Neuronal stem cell (in vitro differentiated cells): Measurements from ENCODE around the gene ELP6.
"Not testable (repeated sequence)": the region's sequence is repeated elsewhere in the genome, so short reads cannot be mapped to it uniquely, and the experiment has no call there.

Experiments used
- DNase-seq: peaks from one replicate; pipeline ENCODE4 v3.0.0-alpha.2; 2013; ENCODE audit warnings: low spot score
- H2AFZ ChIP-seq: one replicate; pipeline ENCODE4 v1.6.1; 2013; ENCODE audit warnings: mild to moderate bottlenecking, low read length, inconsistent platforms
- H2AK5ac ChIP-seq: 2 replicates; pipeline ENCODE4 v1.6.1; 2013; ENCODE audit warnings: low read depth, mild to moderate bottlenecking, inconsistent platforms, low read length, moderate library complexity, mixed read lengths
- H2BK120ac ChIP-seq: 2 replicates; pipeline ENCODE4 v1.6.1; 2013; ENCODE audit warnings: low read depth, mild to moderate bottlenecking, inconsistent platforms, low read length, moderate library complexity, mixed read lengths
- H2BK12ac ChIP-seq: one replicate; pipeline ENCODE4 v1.6.1; 2013; ENCODE audit warnings: low read length, inconsistent platforms
- H2BK15ac ChIP-seq: 2 replicates; pipeline ENCODE4 v1.6.1; 2013; ENCODE audit warnings: mild to moderate bottlenecking, low read length, inconsistent platforms, mixed read lengths
- H2BK5ac ChIP-seq: one replicate; pipeline ENCODE4 v1.6.1; 2013; ENCODE audit warnings: inconsistent platforms, mild to moderate bottlenecking, low read length, moderate library complexity
- H3K14ac ChIP-seq: one replicate; pipeline ENCODE4 v1.6.1; 2013; ENCODE audit warnings: low read length, inconsistent platforms
- H3K18ac ChIP-seq: 2 replicates; pipeline ENCODE4 v1.6.1; 2013; ENCODE audit warnings: low read length, inconsistent platforms
- H3K23ac ChIP-seq: 2 replicates; pipeline ENCODE4 v1.6.1; 2013; ENCODE audit warnings: low read depth, mild to moderate bottlenecking, mixed read lengths, low read length, inconsistent platforms; ENCODE audit not compliant: poor library complexity
- H3K27ac ChIP-seq: replicated peaks from 3 replicates; pipeline ENCODE4 v1.5.1; 2013; ENCODE audit warnings: low read length, inconsistent platforms
- H3K27me3 ChIP-seq, 3 experiments: 2 replicates each; pipeline ENCODE4 v1.6.1; 2013; ENCODE audit warnings: low read length in 3 of 3, mild to moderate bottlenecking in 2 of 3, inconsistent platforms in 1 of 3, low read depth in 1 of 3, mixed read lengths in 1 of 3, moderate library complexity in 1 of 3; ENCODE audit not compliant: control insufficient read depth in 3 of 3, insufficient read depth in 3 of 3
- H3K36me3 ChIP-seq, 2 donors: replicated peaks in 1 of 2; 2 replicates each; pipeline ENCODE4 v1.6.1; 2013; ENCODE audit warnings: low read length in 2 of 2; ENCODE audit not compliant: control insufficient read depth in 2 of 2, insufficient read depth in 2 of 2
- H3K4ac ChIP-seq: 2 replicates; pipeline ENCODE4 v1.6.1; 2013; ENCODE audit warnings: inconsistent platforms, mild to moderate bottlenecking, low read length, moderate library complexity
- H3K4me1 ChIP-seq, 2 donors: 1 replicate in 1 of 2; 2 replicates in 1 of 2; pipeline ENCODE4 v1.6.1; 2013; ENCODE audit warnings: low read length in 2 of 2, low read depth in 1 of 2; ENCODE audit not compliant: control insufficient read depth in 2 of 2, insufficient read depth in 1 of 2
- H3K4me2 ChIP-seq: one replicate; pipeline ENCODE4 v1.6.1; 2013; ENCODE audit warnings: mild to moderate bottlenecking, low read length, inconsistent platforms; ENCODE audit not compliant: insufficient read depth, poor library complexity, severe bottlenecking
- H3K4me3 ChIP-seq, 2 donors: 2 replicates each; pipeline ENCODE4 v1.5.1; 2013; ENCODE audit warnings: low read length in 2 of 2, mild to moderate bottlenecking in 2 of 2, inconsistent platforms in 1 of 2, moderate library complexity in 1 of 2
- H3K79me1 ChIP-seq: one replicate; pipeline ENCODE4 v1.6.1; 2013; ENCODE audit warnings: low read depth, mild to moderate bottlenecking, inconsistent platforms, low read length, moderate library complexity
- H3K9ac ChIP-seq: one replicate; pipeline ENCODE4 v1.6.1; 2013; ENCODE audit warnings: mild to moderate bottlenecking, low read depth, low read length, inconsistent platforms; ENCODE audit not compliant: poor library complexity
- H3K9me3 ChIP-seq, 2 donors: replicated peaks in 1 of 2; 2 replicates each; pipeline versions ENCODE3 to v1.6.1; 2013; ENCODE audit warnings: low read length in 2 of 2, mild to moderate bottlenecking in 2 of 2, inconsistent platforms in 1 of 2, low read depth in 1 of 2, mixed read lengths in 1 of 2, moderate library complexity in 1 of 2; ENCODE audit not compliant: control insufficient read depth in 2 of 2, insufficient read depth in 1 of 2
- H4K8ac ChIP-seq: one replicate; pipeline ENCODE4 v1.6.1; 2013; ENCODE audit warnings: low read depth, mild to moderate bottlenecking, inconsistent platforms, low read length, moderate library complexity
- H4K91ac ChIP-seq: one replicate; pipeline ENCODE4 v1.6.1; 2013; ENCODE audit warnings: low read length, low read depth, mild to moderate bottlenecking, inconsistent platforms; ENCODE audit not compliant: poor library complexity
- WGBS, 2 donors: extraction: QIAGEN DNeasy Blood & Tissue Kit; methylation state at CpG; one replicate each; pipeline ENCODE4 v1.1.7; 2013; ENCODE audit warnings: missing lambda C conversion rate in 2 of 2, mixed read lengths in 1 of 2; ENCODE audit not compliant: insufficient read length in 2 of 2, insufficient replicate concordance in 1 of 2; ENCODE audit errors: extremely low coverage in 2 of 2; 5-methylcytosine and 5-hydroxymethylcytosine counted together

The ELP6 gene

GRCh38 chr3:47487265-47487664 is 26.2 kb downstream of the ELP6 start:
- Histone ChIP-seq H2AK5ac (no peak overlapping the region), H3K4ac (no peak overlapping the region), H3K4me1 (peaks cover 0 to 3% of the 10 kb centered on the region in 2 donors), H3K27ac (no peak overlapping the region), H3K9ac (no peak overlapping the region), H3K4me3 (no peak overlapping the region), H2BK12ac (no peak overlapping the region), H3K36me3 (peaks cover 0 to 25% of the 10 kb centered on the region in 2 donors), H3K18ac (no peak overlapping the region), H2BK5ac (no peak overlapping the region), H3K14ac (no peak overlapping the region), H3K79me1 (peaks cover 2% of the 10 kb centered on the region), H3K9me3 (no peaks in the 10 kb centered on the region), H2BK15ac (no peak overlapping the region), H3K4me2 (no peak overlapping the region), H3K27me3 (no peaks in the 10 kb centered on the region), H3K23ac (no peak overlapping the region), H2AFZ (no peak overlapping the region), H4K8ac (no peak overlapping the region), H4K91ac (no peak overlapping the region), H2BK120ac (no peak overlapping the region)
- no peak for DNase-seq
- WGBS, 2 donors = no CpG with 5 or more reads among the region's 2 CpGs

GRCh38 chr3:47485812-47486211 is 27.7 kb downstream of the ELP6 start:
- Histone ChIP-seq H2BK15ac (no peak overlapping the region), H3K4me2 (no peak overlapping the region), H4K91ac (no peak overlapping the region), H3K4me1 (peaks cover 0 to 4% of the 10 kb centered on the region in 2 donors), H2BK5ac (no peak overlapping the region), H2AK5ac (no peak overlapping the region), H3K23ac (no peak overlapping the region), H2BK120ac (no peak overlapping the region), H3K9ac (no peak overlapping the region), H3K79me1 (peaks cover 2% of the 10 kb centered on the region), H3K36me3 (peaks cover 0 to 18% of the 10 kb centered on the region in 2 donors), H3K18ac (no peak overlapping the region), H3K14ac (no peak overlapping the region), H3K4me3 (no peak overlapping the region), H2AFZ (no peak overlapping the region), H3K4ac (no peak overlapping the region), H2BK12ac (no peak overlapping the region), H3K27ac (no peak overlapping the region), H3K9me3 (no peaks in the 10 kb centered on the region), H3K27me3 (no peaks in the 10 kb centered on the region), H4K8ac (no peak overlapping the region)
- DNase-seq = no peak
- WGBS, 2 donors = no CpG with 5 or more reads among the region's 3 CpGs

GRCh38 chr3:47482366-47482765 is 31.1 kb downstream of the ELP6 start:
- Histone ChIP-seq H3K9me3 (no peaks in the 10 kb centered on the region), H3K4me2 (no peak overlapping the region), H4K8ac (no peak overlapping the region), H3K79me1 (no peaks in the 10 kb centered on the region), H3K27me3 (no peaks in the 10 kb centered on the region), H3K4ac (no peak overlapping the region), H3K27ac (no peak overlapping the region), H2BK120ac (no peak overlapping the region), H3K23ac (no peak overlapping the region), H2BK15ac (no peak overlapping the region), H3K4me3 (no peak overlapping the region), H3K14ac (no peak overlapping the region), H2AFZ (no peak overlapping the region), H2AK5ac (no peak overlapping the region), H2BK12ac (no peak overlapping the region), H3K4me1 (peaks cover 0 to 4% of the 10 kb centered on the region in 2 donors), H4K91ac (no peak overlapping the region), H3K18ac (no peak overlapping the region), H2BK5ac (no peak overlapping the region), H3K36me3 (peaks cover 0 to 8% of the 10 kb centered on the region in 2 donors), H3K9ac (no peak overlapping the region)
- DNase-seq = no peak
- no CpG with 5 or more reads among the region's 2 CpGs for WGBS, 2 donors

- H3K23ac ChIP-seq, H4K91ac ChIP-seq, H2AFZ ChIP-seq, H3K4me1 ChIP-seq, H3K36me3 ChIP-seq, H3K79me1 ChIP-seq, H3K9me3 ChIP-seq, H3K9ac ChIP-seq, DNase-seq, H3K27me3 ChIP-seq, H3K14ac ChIP-seq, H4K8ac ChIP-seq, H3K18ac ChIP-seq, H3K4ac ChIP-seq, H3K4me3 ChIP-seq, H3K4me2 ChIP-seq, H3K27ac ChIP-seq, H2BK120ac ChIP-seq, H2BK5ac ChIP-seq, H2AK5ac ChIP-seq, H2BK15ac ChIP-seq, H2BK12ac ChIP-seq: not testable (repeated sequence)
- WGBS, 2 donors = no CpG with 5 or more reads among the region's 4 CpGs
Measured at GRCh38 chr3:47481763-47482162, 31.7 kb downstream of the ELP6 start.
